Hair follicle dermal papilla cell (primary cell): ENCODE measurements around the gene PAGE4. TPM values are rescaled to one million over a fixed set of nuclear protein-coding genes. Genes with fewer than 3 reads are reported as not detected.

Experiments
- total RNA-seq: library from RNA; depleted of rRNA; stranded (reverse); fragments of >200 nt; gene quantifications from 2 replicates; pipeline ENCODE4 v1.2.3, GENCODE V29; 2012

The PAGE4 gene, protein sequence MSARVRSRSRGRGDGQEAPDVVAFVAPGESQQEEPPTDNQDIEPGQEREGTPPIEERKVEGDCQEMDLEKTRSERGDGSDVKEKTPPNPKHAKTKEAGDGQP
- not detected in 2 replicates for total RNA-seq

GRCh38 chrX:49829016-49829415 is at the start of gene PAGE4:
Gene PAGE4 (plus strand): TSS chrX:49829303. CDS start chrX:49830429, 1,126 bp downstream.

DNA sequence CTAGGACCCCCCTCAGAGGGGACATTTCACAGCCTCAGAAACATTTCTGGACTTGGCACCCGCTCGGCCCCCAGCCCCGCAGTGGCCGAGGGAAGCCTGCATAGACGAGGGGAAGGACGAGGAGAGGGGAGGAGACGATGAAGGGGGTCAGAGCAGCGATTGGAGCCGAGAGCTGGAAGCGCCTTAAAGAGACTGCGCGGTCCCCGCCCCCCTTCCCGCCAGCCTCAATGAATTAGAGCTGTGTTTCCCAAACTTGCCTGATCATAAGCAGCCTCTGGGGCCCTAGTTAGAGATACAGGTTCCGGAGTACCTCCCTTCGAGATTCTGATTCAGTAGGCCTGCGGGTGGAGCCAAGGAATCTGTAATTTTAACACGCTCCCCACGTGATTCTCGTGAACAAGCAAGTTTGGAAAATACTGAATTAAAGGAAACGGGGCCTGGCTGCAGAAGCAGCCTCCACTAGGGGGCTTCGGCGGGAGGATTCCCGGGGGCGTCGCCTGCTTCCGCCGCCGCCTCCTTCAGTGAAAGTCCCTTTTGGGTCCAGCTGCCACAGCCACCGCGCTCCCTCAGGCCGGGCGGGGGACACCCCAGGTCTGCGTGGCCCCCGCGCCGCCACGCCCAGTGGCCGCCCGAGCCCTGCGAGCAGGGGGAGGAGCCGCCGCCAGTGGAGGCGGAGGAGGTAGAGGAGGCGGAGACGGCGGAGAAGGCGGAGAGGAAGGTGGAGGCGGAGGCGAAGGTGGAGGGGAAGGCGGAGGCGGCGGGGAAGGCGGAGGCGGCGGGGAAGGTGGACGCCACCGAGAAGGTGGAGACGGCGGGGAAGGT is 49.9 kb downstream of the PAGE4 start, which contains the start of gene USP27X:
Gene USP27X, plus strand, starts transcription at position 651 of the 822 bp plus-strand sequence. CDS start 824 bp downstream, outside the sequence.

Other genes starting within 250 kb of the PAGE4 start
- gene GAGE12H, start 249.4 kb upstream of the PAGE4 start, total RNA-seq, result not detected in 2 replicates
- gene GAGE2A, start 239.8 kb upstream of the PAGE4 start, total RNA-seq, result not detected in 2 replicates
- gene GAGE1, start 230.3 kb upstream of the PAGE4 start, total RNA-seq, result not detected in 2 replicates
- gene PAGE1, start 133.3 kb upstream of the PAGE4 start, total RNA-seq, result not detected in 2 replicates
- gene USP27X, start 50.2 kb downstream of the PAGE4 start, total RNA-seq, result 3.6 and 3.9 TPM in 2 replicates
- 9.2 and 12.3 TPM in 2 replicates for gene CLCN5, start 93.3 kb downstream of the PAGE4 start, total RNA-seq